Spleen (tissue), 7 donors: ENCODE data around the gene RGS9BP.

Experiments
- CTCF ChIP-seq, 11 experiments: fragments of 200-600 bp in 7 of 11; fragments of 450-650 bp in 4 of 11; sonication (generic) in 4 of 11; IDR thresholded peaks in 8 of 11; conservative IDR thresholded peaks in 3 of 11; 1 replicate in 7 of 11; 2 replicates in 4 of 11; pipeline versions ENCODE4 v1.4.0 to v1.8.0; 2016 to 2021; ENCODE audit warnings: antibody characterized with exemption in 11 of 11, inconsistent platforms in 4 of 11, mild to moderate bottlenecking in 1 of 11
- POLR2A ChIP-seq, 3 donors: fragments of 450-650 bp; IDR thresholded peaks; one replicate each; pipeline ENCODE4 v1.5.1; 2017; ENCODE audit warnings: antibody characterized with exemption in 3 of 3, mild to moderate bottlenecking in 1 of 3
- POLR2AphosphoS5 ChIP-seq, 3 donors: sonication (generic); formaldehyde crosslinking; IDR thresholded peaks; one replicate each; pipeline ENCODE4 v1.5.1; 2017; ENCODE audit warnings: antibody characterized with exemption in 3 of 3
- donor health status: DM: no; HTN: no; CAD: no; lungs with moderate emphysema.
- donor health status: DM: no; HTN: no; CAD: no.
- donor health status: DM: no; HTN: no; CAD: no.

GRCh38 chr19:32653599-32653915 lies 22.1 kb upstream of the RGS9BP start:
- TF ChIP-seq POLR2A (IDR thresholded peaks at IDR 0.05) (no peak), CTCF (IDR thresholded peaks at IDR 0.05 in 8 of 11, conservative IDR thresholded peaks at IDR 0.05 in 3 of 11) (no peak), POLR2AphosphoS5 (IDR thresholded peaks at IDR 0.05) (no peak)
